K562 (cell line): ENCODE measurements around the gene FBXO8. TPM values are rescaled to one million over a fixed set of nuclear protein-coding genes. Genes with fewer than 3 reads are reported as not detected.

Source experiments
- ARID4B ChIP-seq: sonication (generic); formaldehyde crosslinking; IDR thresholded peaks from 2 replicates; pipeline ENCODE4 v1.8.0; 2022; ENCODE audit warnings: mild to moderate bottlenecking, missing genetic modification reagents
- ESRRA ChIP-seq: fragments of 450-650 bp; IDR thresholded peaks from 2 replicates; pipeline ENCODE4 v1.6.1; 2014; ENCODE audit warnings: low read depth, mild to moderate bottlenecking, moderate library complexity, borderline replicate concordance
- ETV1 ChIP-seq: fragments of 450-650 bp; conservative IDR thresholded peaks from 2 replicates; pipeline ENCODE4 v1.6.1; 2016; ENCODE audit warnings: missing genetic modification characterization, control low read depth, low read depth, missing compliant biosample characterization
- MTA2 ChIP-seq: fragments of 450-650 bp; IDR thresholded peaks from 2 replicates; pipeline ENCODE4 v1.6.1; 2016; ENCODE audit warnings: low read depth
- NCOA1 ChIP-seq: fragments of 450-650 bp; IDR thresholded peaks from 2 replicates; pipeline ENCODE4 v1.6.1; 2016; ENCODE audit warnings: low read depth
- polyA plus RNA-seq, 8 experiments: library from polyadenylated mRNA; depleted of rRNA in 4 of 8; stranded (reverse) in 5 of 8; unstranded in 3 of 8; fragments of >200 nt; fragmentation: Nextera tagmentation in 2 of 8; fragmentation: Illumina TruSeq in 1 of 8; extraction: Ambion mirVana in 2 of 8; extraction: Trizol in 1 of 8; gene quantifications; 2 replicates each; pipeline versions ENCODE4 v1.2.1 to v1.2.3, GENCODE V29; 2011 to 2014; ENCODE audit warnings: inconsistent platforms in 1 of 8, missing spikeins in 1 of 8
- total RNA-seq, 7 experiments: library from RNA; depleted of rRNA in 6 of 7; stranded (reverse); fragments of >200 nt in 6 of 7; fragmentation: Illumina TruSeq in 2 of 7; extraction: Trizol in 2 of 7; gene quantifications; 2 replicates each; pipeline versions ENCODE4 v1.2.1 to v1.2.3, GENCODE V29; 2011 to 2021; ENCODE audit warnings: low replicate concordance in 1 of 7
- TF ChIP-seq, protein P1 (sequence below), 3 experiments: IDR thresholded peaks in 2 of 3; conservative IDR thresholded peaks in 1 of 3; 2 replicates each; pipeline ENCODE4 v1.5.1; 2011 to 2012; ENCODE audit warnings: low read length in 3 of 3, mild to moderate bottlenecking in 3 of 3, control low read depth in 2 of 3, improper control_type of control experiment in 1 of 3, inconsistent platforms in 1 of 3, low read depth in 1 of 3, mixed read lengths in 1 of 3, moderate library complexity in 1 of 3; ENCODE audit not compliant: insufficient read depth in 2 of 3
- TF ChIP-seq, protein P2 (sequence below): fragments of 250-450 bp; sonication (Bioruptor Pico); IDR thresholded peaks from 2 replicates; pipeline ENCODE4 v1.4.0; 2020; ENCODE audit warnings: mild to moderate bottlenecking, moderate library complexity

The FBXO8 gene
- total and polyA plus RNA-seq, 9 of the 15 experiments (the other 6 are each of a cell fraction or from before 2014, with no cell fraction given): 12.9 to 27.1 (median 14.8) TPM

DNA sequence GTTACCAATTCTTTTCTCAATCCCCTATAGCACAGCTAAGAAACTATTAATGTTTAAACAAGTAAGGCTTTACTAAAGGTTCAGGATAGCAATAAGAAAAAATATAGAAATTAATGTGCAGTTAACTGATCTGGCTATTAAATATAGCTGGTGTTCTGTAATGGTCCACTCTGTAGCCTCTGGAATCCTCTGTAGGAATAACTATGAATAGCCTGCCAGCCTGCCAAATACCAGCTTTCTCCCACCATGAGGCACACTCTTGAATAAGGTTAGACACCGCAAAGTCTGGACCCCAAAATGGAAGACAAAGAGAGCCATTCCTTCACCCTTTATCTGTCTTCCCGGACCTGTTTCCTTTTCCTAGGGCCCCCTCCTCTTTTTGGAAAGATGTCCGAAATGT, 30.8 kb upstream of the FBXO8 start (continued):
- TF ChIP-seq ESRRA: no peak
- TF ChIP-seq MTA2: no peak
- TF ChIP-seq, protein P1, sequence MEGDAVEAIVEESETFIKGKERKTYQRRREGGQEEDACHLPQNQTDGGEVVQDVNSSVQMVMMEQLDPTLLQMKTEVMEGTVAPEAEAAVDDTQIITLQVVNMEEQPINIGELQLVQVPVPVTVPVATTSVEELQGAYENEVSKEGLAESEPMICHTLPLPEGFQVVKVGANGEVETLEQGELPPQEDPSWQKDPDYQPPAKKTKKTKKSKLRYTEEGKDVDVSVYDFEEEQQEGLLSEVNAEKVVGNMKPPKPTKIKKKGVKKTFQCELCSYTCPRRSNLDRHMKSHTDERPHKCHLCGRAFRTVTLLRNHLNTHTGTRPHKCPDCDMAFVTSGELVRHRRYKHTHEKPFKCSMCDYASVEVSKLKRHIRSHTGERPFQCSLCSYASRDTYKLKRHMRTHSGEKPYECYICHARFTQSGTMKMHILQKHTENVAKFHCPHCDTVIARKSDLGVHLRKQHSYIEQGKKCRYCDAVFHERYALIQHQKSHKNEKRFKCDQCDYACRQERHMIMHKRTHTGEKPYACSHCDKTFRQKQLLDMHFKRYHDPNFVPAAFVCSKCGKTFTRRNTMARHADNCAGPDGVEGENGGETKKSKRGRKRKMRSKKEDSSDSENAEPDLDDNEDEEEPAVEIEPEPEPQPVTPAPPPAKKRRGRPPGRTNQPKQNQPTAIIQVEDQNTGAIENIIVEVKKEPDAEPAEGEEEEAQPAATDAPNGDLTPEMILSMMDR (IDR thresholded peaks at IDR 0.05 in 2 of 3, conservative IDR thresholded peaks at IDR 0.05 in 1 of 3; ENCODE audit: insufficient read depth in 2 of 3, low read depth in 1 of 3, low read length in 3 of 3): no peak
- TF ChIP-seq NCOA1: no peak
- no peak for TF ChIP-seq ETV1 (tag)
- no peak for TF ChIP-seq ARID4B (CRISPR knock-in tag)
- TF ChIP-seq, protein P2, sequence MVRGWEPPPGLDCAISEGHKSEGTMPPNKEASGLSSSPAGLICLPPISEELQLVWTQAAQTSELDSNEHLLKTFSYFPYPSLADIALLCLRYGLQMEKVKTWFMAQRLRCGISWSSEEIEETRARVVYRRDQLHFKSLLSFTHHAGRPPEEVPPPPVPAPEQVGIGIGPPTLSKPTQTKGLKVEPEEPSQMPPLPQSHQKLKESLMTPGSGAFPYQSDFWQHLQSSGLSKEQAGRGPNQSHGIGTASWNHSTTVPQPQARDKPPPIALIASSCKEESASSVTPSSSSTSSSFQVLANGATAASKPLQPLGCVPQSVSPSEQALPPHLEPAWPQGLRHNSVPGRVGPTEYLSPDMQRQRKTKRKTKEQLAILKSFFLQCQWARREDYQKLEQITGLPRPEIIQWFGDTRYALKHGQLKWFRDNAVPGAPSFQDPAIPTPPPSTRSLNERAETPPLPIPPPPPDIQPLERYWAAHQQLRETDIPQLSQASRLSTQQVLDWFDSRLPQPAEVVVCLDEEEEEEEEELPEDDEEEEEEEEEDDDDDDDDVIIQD (CRISPR knock-in tag): no peak
